NCI-H146 (cell line): ENCODE measurements around the gene DNAJC7.
"Not testable (repeated sequence)": the region's sequence is repeated elsewhere in the genome, so short reads cannot be mapped to it uniquely, and the experiment has no call there.

Experiments used
- DNase-seq: peaks from one replicate; lab custom pipeline; 2025; lab: John Stamatoyannopoulos, UW

DNAJC7 gene

GRCh38 chr17:42041619-42042018 lies 24.4 kb upstream of the DNAJC7 start:
- DNase-seq = no peak

DNA sequence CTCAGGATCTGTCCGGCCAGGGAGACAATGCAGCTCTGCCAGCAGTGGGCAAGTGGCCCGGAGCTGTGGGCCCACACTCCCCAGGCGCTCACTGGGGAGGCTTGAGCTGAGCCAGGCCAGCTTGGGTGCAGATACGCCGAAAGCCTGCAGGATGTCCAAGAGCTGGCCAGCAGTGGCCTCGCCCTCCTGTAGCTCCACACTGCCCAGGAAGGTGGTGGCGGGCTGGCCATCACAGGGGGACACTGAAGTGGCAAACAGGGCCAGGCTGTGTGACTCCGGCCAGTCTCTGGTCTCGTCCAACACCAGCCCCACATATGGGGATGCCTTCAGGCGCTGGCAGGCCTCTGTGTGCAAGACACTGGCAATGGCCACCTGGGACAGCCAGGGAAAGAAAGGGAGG lies 23.6 kb upstream of the DNAJC7 start:
- DNase-seq = no peak

DNA sequence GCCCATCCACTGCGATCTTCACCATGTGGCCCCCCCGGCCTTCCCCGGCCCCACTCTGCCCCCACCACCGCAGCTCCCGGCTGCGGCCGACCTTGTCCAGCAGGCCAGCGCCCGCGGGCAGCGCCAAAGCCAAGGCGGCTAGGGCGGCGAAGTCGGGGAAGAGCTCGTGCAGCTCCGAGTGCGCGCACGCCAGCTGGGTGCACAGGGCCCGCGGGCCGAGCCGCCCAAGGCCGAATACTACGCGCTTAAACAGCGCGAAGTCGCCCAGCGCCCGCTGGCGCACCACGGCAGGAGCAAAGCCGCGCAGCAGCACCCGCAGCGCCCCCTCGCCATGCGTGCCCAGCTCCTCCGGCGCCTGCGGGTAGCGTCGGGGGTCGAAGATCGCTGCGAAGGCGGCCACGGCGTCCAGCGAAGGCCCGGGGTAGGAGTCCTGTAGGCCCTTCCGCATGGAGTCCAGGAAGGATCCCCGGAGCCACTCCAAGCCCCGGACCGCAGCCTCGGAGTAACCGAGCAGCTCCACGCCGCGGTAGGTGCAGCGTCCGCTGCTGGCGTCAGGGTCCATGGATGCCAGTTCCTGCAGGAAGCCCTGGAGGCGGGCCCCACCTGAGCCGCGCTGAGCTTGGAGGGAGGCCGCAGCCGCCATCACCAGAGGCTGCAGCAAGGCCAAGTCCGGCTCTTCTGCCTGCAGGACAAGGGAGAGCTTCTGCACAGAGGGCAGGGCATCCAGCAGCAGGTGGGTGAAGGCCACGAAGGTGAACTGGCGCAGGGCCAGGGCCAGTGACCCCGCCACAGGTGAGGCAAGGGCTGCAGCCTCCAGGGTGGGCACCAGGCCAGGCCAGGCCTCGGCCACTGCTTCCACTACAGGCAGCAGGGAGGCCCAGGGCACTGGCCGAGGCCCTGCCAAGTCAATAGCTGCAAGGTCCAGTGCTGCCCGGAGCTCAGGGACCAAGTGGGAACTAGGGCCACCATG lies 22.8 kb upstream of the DNAJC7 start:
- DNase-seq = no peak

DNA sequence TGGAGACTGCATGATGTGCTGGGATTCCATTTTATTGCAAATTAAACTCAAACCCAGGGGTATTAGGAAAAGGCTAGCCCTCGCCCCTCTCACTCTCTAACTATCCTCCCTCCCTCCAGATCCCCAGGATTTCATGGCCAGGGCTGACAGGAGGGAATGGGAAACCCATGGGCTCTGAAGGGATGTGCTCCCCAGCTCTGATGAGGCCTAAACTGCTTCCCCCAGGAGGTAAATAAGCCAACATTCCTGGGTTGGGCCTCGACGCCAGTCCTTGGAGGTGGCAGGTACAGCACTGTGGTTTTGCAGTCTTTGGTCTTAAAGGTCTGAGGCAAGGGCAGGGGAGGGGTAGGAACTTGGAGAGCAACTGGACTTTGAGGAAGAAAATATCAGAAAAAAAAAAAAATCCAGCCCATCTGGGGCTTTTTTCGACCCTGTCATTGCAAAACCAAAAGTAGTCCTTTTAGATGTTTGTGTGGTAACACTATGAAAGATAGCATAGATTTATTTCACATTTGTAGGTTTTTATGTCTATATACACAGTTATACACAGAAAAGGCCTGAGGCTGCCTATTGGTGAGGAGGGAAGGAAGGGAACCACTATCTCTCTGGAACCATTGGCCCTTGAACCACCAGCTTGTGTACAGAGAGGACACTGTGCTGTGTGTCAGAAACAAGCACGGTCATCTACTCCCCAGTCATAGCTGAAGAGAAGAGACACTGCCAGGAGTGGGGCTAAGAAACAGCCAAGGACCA lies 21.2 kb upstream of the DNAJC7 start:
- no peak for DNase-seq

DNA sequence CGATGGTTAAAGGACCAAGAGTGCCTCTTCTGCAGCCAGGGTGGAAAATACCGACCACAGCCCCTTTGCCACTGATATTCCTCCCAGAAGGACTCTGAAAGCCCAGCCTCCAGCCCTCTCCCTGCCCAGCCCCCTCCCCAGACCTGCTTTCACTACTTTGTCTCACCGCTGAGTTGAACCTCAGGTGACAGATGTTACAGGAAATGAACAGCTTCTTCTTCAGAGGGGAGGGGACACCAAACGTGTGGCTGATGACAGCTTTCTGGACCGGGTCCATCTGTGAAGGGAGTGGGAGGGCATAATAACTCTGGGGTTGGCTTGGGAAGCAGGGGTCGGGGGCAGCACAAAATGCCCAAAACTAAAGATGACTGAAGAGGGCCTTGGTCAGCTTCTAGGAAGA lies 16.8 kb upstream of the DNAJC7 start:
- no peak for DNase-seq

- no peak for DNase-seq
Measured at GRCh38 chr17:42031584-42031983, 14.3 kb upstream of the DNAJC7 start.

DNA sequence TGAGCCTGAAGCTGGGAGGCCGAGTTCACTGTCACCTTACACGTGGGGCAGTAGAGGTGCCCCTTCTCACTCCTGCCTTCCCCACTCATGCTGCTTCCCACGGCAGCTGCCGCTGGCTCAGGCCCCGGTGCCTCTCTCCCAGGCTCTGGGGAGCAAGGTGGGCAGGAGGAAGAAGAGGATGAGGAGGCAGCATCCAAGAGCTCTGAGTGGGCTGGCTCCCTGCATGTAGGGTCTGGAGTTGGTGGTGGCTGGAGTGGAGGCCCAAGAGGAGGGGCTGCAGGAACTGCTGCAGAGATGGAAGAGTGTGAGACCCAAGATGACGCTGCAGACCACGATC lies 11.5 kb upstream of the DNAJC7 start:
- no peak for DNase-seq

GRCh38 chr17:42027961-42028790 lies 10.9 kb upstream of the DNAJC7 start:
- DNase-seq = peak; percentile 15

DNA sequence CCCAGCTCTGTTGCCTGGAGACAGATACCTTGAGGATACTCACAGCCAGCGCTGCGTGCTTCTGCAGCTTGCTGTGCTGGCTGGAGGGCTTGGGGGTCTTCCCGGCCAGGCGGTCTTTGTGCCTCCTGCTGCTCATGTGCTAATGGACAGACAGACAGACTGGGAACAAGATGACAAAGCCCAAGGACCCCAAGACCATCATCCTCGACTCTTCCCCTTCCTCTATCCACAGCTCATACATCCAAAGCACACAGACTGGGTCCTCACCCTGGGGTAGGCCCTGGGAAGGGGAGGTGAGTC lies 10.3 kb upstream of the DNAJC7 start:
- DNase-seq = no peak

DNA sequence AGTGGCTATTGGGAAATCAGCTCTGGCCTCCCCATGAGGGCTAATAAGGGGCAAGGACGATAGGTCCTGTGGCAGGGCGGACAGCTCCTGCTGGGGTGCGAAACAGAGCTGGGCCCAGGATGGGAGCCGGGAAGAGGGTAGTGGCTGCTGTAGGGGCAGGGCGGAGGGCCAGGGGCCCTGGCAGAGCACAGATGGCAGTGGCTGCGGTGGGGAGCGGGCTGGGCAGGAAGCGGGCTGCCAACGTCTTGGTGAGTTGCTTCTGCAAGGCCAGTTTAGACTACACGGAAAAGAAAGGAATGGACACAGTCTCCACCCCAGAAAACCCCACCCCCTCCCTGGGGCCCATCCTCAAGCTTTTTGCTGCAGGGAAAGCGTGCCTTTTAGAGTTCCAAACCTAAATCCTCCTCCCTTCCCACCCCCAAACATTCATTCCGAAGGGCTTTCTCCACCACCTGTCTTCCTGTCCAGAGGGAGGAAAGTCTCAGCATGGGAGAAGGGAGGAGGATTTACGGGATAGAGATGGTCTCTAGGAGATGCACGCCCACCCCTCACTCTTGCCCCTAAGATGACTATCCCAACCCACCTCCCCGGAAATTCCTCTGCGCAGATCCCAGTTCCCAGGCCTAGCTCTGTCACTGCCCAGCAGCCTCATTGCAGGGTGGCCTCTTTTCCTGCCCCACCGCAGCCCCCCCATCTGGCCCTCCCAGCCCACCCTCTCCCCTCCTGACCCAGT lies 9.8 kb upstream of the DNAJC7 start:
- no peak for DNase-seq

DNA sequence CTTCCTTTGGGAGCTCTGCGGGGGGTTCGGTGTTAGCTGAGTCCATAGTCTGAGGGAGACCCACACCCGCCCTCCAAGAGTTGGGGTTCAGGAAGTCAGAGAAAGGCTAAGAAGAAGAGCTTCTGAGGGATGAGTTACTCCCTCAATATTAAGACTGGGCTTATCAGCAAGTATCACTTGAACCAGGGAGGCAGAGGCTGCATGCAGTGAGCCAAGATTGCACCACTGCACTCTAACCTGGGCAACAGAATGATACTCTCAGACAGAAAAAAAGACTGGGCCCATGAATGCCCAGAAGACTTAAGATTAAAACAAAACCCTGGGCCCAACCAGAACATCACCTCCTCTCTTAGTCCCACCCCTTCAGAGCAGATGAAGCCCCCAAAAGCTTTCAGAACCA lies 8.7 kb upstream of the DNAJC7 start:
- no peak for DNase-seq

DNA sequence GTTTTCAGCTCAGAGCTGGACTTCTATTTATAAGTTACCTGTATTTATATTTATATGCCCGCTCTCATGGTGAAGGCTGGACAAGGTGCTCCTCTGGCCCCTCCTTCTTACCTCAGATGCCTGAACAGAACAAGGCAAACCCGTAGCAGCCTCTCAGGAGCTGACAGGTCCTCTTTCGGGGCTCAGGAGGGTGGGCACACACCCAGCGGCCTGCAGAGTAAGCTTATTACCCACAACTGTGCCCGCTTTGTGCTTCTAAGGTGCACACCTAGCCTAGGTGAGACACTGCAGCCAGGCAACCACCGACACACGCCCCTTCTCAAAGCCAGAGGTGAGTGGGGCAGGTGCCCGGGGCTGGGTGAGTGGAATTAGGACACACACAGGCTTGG lies 7.9 kb upstream of the DNAJC7 start:
- DNase-seq = no peak

DNA sequence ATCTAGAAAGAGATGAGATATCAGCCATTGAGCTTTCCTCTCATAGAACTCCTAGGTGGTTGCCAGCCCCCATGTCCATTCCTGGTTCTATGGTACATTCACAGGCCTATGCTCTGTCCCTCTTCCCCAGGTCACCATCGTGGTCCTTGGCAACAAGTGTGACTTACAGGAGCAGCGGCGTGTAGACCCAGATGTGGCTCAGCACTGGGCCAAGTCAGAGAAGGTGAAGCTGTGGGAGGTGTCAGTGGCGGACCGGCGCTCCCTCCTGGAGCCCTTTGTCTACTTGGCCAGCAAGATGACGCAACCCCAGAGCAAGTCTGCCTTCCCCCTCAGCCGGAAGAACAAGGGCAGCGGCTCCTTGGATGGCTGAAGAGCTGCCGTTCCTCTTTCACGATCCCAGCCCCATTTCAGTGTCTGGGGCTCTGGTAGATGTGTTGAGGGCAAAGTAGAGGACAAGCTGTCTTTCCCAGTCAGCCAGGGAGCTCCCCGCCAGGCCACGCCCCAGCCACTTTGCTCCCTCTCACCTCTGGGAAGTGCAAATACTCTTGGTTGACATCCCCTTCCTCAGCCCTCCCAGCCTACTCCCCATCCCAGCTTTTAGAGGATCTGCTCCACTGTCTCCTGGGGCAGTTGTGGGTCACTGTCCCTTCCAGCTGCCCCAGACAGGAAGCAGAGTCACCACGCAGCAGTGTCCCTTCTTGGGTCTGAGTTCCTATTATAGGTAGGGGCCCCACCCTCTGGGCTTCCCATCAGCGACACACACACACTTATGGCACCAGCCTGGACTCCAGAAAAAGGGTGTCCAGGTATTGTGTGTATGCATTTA lies 6.5 kb upstream of the DNAJC7 start:
- no peak for DNase-seq

DNA sequence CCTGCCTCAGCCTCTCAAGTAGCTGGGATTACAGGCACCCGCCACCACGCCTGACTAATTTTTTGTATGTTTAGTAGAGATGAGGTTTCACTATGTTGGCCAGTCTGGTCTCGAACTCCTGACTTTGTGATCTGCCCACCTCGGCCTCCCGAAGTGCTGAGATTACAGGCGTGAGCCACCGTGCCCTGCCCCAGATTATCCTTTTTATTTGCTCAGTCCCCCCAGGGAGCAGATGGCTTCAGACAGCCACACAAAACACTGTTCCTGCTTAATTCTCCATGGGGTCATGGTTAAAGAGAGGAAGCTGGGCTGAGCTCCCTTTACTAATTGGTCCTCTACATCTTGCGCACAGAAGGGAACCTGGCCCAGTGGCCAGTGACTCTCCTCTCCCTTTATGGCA lies 3.6 kb upstream of the DNAJC7 start:
- peak; percentile 34 for DNase-seq

- peak; percentile 89 for DNase-seq
Measured at GRCh38 chr17:42019509-42020404, 2.5 kb upstream of the DNAJC7 start, which contains the start of gene NKIRAS2. Gene NKIRAS2, plus strand, starts transcription at chr17:42020090. Its CDS starts 1,488 bp downstream, at chr17:42021578.

DNA sequence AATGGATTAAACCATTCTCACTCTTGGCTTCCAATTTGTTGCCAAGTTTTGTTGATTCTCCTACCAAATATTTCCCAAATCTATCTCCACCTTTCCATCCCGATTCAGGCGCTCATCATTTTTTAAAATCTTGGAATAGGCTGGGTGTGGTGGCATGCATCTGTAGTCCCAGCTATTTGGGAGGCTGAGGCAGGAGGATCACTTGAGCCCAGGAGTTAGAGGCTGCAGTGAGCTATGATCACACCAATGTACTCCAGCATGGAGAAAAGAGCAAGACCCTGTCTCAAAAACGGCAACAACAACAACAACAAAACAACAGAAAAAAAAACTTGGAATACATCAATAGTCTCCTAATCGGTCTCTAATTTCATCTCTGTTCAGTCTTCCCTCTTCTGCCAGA lies 1.7 kb upstream of the DNAJC7 start:
- DNase-seq = no peak

- DNase-seq = no peak
Measured at GRCh38 chr17:42018339-42018738, 1.1 kb upstream of the DNAJC7 start.

GRCh38 chr17:42017866-42018200 lies 594 bp upstream of the DNAJC7 start:
- DNase-seq = no peak

DNA sequence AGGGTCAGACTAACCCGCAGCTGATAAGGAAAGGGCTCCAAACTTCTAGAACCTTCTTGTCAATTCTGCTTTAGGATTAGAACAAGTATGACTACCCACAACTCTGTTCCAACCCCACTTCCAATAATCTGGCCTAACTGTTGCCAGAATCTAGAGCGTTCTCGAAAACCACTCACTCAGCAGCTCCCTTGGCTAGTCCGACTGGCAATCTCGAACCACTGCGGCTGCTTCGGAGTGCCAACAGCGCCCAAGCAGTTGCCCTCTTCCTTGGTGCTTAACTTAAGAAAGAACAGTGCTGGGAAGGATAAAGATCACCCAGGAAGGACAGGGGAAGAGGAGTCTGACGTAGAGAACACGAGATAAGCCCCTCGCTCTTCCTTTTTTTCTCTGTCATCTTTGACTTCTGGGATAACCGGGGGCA lies 818 bp downstream of the DNAJC7 start:
- no peak for DNase-seq

GRCh38 chr17:42013740-42014139 lies 3.5 kb downstream of the DNAJC7 start:
- not testable (repeated sequence) for DNase-seq
